Measurements from ENCODE around the gene KRTAP12-2.

DNA sequence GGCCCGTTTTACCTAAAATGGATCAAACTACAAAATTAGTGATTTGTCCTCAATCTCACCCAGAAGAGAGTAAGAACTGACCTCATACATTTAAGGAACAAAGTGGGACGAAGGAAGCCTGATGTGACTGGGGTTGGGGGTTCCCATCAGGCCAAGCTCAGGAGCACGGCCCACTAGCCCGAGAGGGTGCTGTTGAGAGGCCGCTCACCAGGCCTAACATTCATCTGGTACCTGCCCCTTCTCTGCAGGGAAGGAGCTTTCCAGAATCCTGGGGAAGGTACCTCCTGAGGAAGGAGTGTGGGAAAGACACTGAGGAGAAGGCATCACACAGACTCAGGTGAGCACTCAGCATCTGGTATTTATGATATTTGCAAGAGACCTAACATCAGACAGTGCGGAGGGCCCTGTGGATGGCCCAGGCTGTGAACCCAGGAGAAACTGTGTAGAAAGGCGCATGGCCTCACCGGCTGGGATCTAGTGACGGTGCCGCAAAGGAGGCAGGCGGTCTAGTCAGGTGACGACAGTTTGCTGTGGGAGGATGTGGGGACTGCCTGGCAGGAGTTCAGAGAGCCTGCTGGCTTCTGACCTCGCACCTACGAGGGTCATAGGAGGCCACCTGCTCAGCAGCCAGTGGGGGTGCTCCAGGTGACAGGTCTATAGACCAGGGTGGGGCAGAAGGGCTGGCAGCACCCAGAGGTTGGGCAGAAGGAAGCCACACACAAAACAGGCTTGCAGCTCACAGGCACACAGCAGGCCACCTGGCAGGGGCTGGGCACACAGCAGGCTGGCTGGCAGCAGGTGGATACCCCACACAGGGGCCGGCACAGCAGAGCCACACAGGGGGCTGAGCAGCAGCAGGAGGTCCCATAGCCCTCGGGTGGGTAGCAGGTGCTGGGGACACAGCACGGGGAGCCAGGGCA, 12.8 kb downstream of the KRTAP12-2 start:
- TF ChIP-seq, protein P1, sequence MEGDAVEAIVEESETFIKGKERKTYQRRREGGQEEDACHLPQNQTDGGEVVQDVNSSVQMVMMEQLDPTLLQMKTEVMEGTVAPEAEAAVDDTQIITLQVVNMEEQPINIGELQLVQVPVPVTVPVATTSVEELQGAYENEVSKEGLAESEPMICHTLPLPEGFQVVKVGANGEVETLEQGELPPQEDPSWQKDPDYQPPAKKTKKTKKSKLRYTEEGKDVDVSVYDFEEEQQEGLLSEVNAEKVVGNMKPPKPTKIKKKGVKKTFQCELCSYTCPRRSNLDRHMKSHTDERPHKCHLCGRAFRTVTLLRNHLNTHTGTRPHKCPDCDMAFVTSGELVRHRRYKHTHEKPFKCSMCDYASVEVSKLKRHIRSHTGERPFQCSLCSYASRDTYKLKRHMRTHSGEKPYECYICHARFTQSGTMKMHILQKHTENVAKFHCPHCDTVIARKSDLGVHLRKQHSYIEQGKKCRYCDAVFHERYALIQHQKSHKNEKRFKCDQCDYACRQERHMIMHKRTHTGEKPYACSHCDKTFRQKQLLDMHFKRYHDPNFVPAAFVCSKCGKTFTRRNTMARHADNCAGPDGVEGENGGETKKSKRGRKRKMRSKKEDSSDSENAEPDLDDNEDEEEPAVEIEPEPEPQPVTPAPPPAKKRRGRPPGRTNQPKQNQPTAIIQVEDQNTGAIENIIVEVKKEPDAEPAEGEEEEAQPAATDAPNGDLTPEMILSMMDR (IDR thresholded peaks at IDR 0.05), result no peak
- no peak for TF ChIP-seq POLR2A (IDR thresholded peaks at IDR 0.05)
